ENCODE data around the gene POP7. TPM values are rescaled to one million over a fixed set of nuclear protein-coding genes. Genes with fewer than 3 reads are reported as not detected.
"Not testable (repeated sequence)": the region's sequence is repeated elsewhere in the genome, so short reads cannot be mapped to it uniquely, and the experiment has no call there.

The POP7 gene
- total RNA-seq, 4 donors from 2014 or later, result 39.8 to 76.3 (median 63.0) TPM

DNA sequence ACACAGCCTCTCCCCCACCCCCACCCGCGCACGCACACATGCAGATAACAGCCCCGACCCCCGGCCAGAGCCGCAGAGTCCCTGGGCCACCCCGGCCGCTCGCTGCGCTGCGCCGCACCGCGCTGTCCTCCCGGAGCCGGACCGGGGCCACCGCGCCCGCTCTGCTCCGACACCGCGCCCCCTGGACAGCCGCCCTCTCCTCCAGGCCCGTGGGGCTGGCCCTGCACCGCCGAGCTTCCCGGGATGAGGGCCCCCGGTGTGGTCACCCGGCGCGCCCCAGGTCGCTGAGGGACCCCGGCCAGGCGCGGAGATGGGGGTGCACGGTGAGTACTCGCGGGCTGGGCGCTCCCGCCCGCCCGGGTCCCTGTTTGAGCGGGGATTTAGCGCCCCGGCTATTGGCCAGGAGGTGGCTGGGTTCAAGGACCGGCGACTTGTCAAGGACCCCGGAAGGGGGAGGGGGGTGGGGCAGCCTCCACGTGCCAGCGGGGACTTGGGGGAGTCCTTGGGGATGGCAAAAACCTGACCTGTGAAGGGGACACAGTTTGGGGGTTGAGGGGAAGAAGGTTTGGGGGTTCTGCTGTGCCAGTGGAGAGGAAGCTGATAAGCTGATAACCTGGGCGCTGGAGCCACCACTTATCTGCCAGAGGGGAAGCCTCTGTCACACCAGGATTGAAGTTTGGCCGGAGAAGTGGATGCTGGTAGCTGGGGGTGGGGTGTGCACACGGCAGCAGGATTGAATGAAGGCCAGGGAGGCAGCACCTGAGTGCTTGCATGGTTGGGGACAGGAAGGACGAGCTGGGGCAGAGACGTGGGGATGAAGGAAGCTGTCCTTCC lies 15.0 kb downstream of the POP7 start:
- H3K4me3 ChIP-seq, result no peak overlapping the region
- no peak for TF ChIP-seq POLR2A (IDR thresholded peaks at IDR 0.05)
- TF ChIP-seq, protein P1, sequence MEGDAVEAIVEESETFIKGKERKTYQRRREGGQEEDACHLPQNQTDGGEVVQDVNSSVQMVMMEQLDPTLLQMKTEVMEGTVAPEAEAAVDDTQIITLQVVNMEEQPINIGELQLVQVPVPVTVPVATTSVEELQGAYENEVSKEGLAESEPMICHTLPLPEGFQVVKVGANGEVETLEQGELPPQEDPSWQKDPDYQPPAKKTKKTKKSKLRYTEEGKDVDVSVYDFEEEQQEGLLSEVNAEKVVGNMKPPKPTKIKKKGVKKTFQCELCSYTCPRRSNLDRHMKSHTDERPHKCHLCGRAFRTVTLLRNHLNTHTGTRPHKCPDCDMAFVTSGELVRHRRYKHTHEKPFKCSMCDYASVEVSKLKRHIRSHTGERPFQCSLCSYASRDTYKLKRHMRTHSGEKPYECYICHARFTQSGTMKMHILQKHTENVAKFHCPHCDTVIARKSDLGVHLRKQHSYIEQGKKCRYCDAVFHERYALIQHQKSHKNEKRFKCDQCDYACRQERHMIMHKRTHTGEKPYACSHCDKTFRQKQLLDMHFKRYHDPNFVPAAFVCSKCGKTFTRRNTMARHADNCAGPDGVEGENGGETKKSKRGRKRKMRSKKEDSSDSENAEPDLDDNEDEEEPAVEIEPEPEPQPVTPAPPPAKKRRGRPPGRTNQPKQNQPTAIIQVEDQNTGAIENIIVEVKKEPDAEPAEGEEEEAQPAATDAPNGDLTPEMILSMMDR (IDR thresholded peaks at IDR 0.05 in 4 of 5, conservative IDR thresholded peaks at IDR 0.05 in 1 of 5), result no peak
- no peak for DNase-seq
- peaks cover 28 to 36% (median 34%) of the 10 kb centered on the region in 3 donors for H3K27me3 ChIP-seq
- intact Hi-C loops (cut with DNase I; ENCODE audit: low total_unique reads), result no loop called here
- no peaks in the 10 kb centered on the region for H3K9me3 ChIP-seq
- in situ Hi-C loops (cut with MboI; ENCODE audit: low sequenced_read_pairs in 4 of 4), result loop anchor here in 2 of 4 donors (25.0 kb wide), 2 partner anchors 141 to 259 kb away; partner anchors contain the start of genes SLC12A9 (in 1 of the 2), SPACDR (in 1 of the 2) and TRIP6 (in 1 of the 2)
- no peaks in the 10 kb centered on the region for H3K36me3 ChIP-seq
- no peak overlapping the region for H3K27ac ChIP-seq
- ATAC-seq, result no peak
- H3K4me1 ChIP-seq, result no peaks in the 10 kb centered on the region

DNA sequence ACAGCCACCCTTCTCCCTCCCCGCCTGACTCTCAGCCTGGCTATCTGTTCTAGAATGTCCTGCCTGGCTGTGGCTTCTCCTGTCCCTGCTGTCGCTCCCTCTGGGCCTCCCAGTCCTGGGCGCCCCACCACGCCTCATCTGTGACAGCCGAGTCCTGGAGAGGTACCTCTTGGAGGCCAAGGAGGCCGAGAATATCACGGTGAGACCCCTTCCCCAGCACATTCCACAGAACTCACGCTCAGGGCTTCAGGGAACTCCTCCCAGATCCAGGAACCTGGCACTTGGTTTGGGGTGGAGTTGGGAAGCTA lies 15.5 kb downstream of the POP7 start:
- H3K36me3 ChIP-seq, result no peaks in the 10 kb centered on the region
- H3K27ac ChIP-seq, result no peak overlapping the region
- no peak for TF ChIP-seq POLR2A (IDR thresholded peaks at IDR 0.05)
- TF ChIP-seq, protein P1 (IDR thresholded peaks at IDR 0.05 in 4 of 5, conservative IDR thresholded peaks at IDR 0.05 in 1 of 5), result no peak
- ATAC-seq (no peak), DNase-seq (no peak)
- H3K4me3 ChIP-seq, result no peak overlapping the region
- H3K27me3 ChIP-seq, result peaks cover 28 to 36% (median 34%) of the 10 kb centered on the region in 3 donors
- in situ Hi-C loops (cut with MboI; ENCODE audit: low sequenced_read_pairs in 4 of 4) (loop anchor here in 2 of 4 donors (25.0 kb wide), 2 partner anchors 141 to 259 kb away; partner anchors contain the start of genes SLC12A9 (in 1 of the 2), SPACDR (in 1 of the 2) and TRIP6 (in 1 of the 2)), intact Hi-C loops (cut with DNase I; ENCODE audit: low total_unique reads) (no loop called here)
- H3K4me1 ChIP-seq, result no peaks in the 10 kb centered on the region
- no peaks in the 10 kb centered on the region for H3K9me3 ChIP-seq

DNA sequence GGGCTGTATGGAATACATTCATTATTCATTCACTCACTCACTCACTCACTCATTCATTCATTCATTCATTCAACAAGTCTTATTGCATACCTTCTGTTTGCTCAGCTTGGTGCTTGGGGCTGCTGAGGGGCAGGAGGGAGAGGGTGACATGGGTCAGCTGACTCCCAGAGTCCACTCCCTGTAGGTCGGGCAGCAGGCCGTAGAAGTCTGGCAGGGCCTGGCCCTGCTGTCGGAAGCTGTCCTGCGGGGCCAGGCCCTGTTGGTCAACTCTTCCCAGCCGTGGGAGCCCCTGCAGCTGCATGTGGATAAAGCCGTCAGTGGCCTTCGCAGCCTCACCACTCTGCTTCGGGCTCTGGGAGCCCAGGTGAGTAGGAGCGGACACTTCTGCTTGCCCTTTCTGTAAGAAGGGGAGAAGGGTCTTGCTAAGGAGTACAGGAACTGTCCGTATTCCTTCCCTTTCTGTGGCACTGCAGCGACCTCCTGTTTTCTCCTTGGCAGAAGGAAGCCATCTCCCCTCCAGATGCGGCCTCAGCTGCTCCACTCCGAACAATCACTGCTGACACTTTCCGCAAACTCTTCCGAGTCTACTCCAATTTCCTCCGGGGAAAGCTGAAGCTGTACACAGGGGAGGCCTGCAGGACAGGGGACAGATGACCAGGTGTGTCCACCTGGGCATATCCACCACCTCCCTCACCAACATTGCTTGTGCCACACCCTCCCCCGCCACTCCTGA lies 16.7 kb downstream of the POP7 start:
- Histone ChIP-seq H3K36me3 (no peaks in the 10 kb centered on the region), H3K9me3 (no peaks in the 10 kb centered on the region), H3K4me3 (no peak overlapping the region), H3K27ac (no peak overlapping the region), H3K27me3 (peaks cover 28 to 36% (median 34%) of the 10 kb centered on the region in 3 donors), H3K4me1 (no peaks in the 10 kb centered on the region)
- in situ Hi-C loops (cut with MboI; ENCODE audit: low sequenced_read_pairs in 4 of 4) (loop anchor here in 2 of 4 donors (25.0 kb wide), 2 partner anchors 140 to 260 kb away; partner anchors contain the start of genes SLC12A9 (in 1 of the 2), SPACDR (in 1 of the 2) and TRIP6 (in 1 of the 2)), intact Hi-C loops (cut with DNase I; ENCODE audit: low total_unique reads) (no loop called here)
- DNase-seq (no peak), ATAC-seq (no peak)
- TF ChIP-seq, protein P1 (IDR thresholded peaks at IDR 0.05 in 4 of 5, conservative IDR thresholded peaks at IDR 0.05 in 1 of 5), result no peak
- no peak for TF ChIP-seq POLR2A (IDR thresholded peaks at IDR 0.05)

DNA sequence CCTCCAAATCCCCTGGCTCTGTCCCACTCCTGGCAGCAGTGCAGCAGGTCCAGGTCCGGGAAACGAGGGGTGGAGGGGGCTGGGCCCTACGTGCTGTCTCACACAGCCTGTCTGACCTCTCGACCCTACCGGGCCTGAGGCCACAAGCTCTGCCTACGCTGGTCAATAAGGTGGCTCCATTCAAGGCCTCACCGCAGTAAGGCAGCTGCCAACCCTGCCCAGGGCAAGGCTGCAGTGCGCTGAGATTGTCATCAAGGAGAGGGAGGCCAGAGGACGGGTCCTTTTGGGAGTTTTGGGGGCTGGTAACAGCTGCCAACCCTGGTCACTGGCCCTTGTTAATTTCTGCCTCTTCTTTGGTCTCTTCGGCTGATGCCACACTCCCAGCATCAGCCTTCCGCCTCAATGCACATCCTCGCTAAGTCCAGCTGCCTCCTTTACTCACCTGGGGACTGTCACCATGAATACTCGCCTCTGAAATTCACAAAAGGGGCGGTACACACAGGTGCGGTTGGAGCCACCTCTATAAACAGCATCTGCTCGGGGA lies 17.9 kb downstream of the POP7 start:
- H3K9me3 ChIP-seq, result no peaks in the 10 kb centered on the region
- no peaks in the 10 kb centered on the region for H3K4me1 ChIP-seq
- H3K27me3 ChIP-seq, result peaks cover 28 to 36% (median 34%) of the 10 kb centered on the region in 3 donors
- DNase-seq (no peak), ATAC-seq (no peak)
- in situ Hi-C loops (cut with MboI; ENCODE audit: low sequenced_read_pairs in 4 of 4) (loop anchor here in 2 of 4 donors (25.0 kb wide), 2 partner anchors 138 to 262 kb away; partner anchors contain the start of genes SLC12A9 (in 1 of the 2), SPACDR (in 1 of the 2) and TRIP6 (in 1 of the 2)), intact Hi-C loops (cut with DNase I; ENCODE audit: low total_unique reads) (no loop called here)
- H3K36me3 ChIP-seq, result no peaks in the 10 kb centered on the region
- no peak overlapping the region for H3K4me3 ChIP-seq
- no peak for TF ChIP-seq POLR2A (IDR thresholded peaks at IDR 0.05)
- TF ChIP-seq, protein P1 (IDR thresholded peaks at IDR 0.05 in 4 of 5, conservative IDR thresholded peaks at IDR 0.05 in 1 of 5), result no peak
- no peak overlapping the region for H3K27ac ChIP-seq

DNA sequence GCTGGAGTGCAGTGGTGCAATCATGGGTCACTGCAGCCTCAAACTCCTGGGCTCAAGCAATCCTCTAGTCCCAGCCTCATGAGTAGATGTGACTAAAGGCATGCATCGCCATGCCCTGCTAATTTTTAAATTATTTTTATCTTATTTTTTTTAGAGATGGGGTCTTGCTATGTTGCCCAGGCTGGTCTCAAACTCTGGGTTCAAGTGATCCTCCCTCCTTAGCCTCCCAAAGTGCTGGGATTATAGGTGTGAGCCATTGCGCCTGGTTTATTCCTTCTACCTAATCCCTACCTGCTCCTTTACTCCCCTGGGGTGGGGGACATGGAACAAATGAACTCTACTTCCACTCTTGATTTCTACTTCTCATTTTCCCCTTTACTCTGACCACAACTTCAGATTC lies 18.4 kb downstream of the POP7 start:
- DNase-seq; ATAC-seq; H3K4me3 ChIP-seq; H3K27ac ChIP-seq; H3K9me3 ChIP-seq; H3K36me3 ChIP-seq; H3K4me1 ChIP-seq; intact Hi-C loops (cut with DNase I; ENCODE audit: low total_unique reads): not testable (repeated sequence)
- in situ Hi-C loops (cut with MboI; ENCODE audit: low sequenced_read_pairs in 4 of 4), result loop anchor here in 2 of 4 donors (25.0 kb wide), 2 partner anchors 138 to 262 kb away; partner anchors contain the start of genes SLC12A9 (in 1 of the 2), SPACDR (in 1 of the 2) and TRIP6 (in 1 of the 2)
- peaks cover 28 to 32% (median 31%) of the 10 kb centered on the region in 3 donors for H3K27me3 ChIP-seq
